ENCODE measurements around the gene RNF11. TPM values are rescaled to one million over a fixed set of nuclear protein-coding genes. Genes with fewer than 3 reads are reported as not detected.

The RNF11 gene
- total RNA-seq, 2 experiments from 2014 or later, result 26.4 to 35.5 TPM

- peaks cover 3% of the 10 kb centered on the region for H3K36me3 Mint-ChIP-seq
- CTCF ChIA-PET, result no interaction called here
- peaks cover 7% of the 10 kb centered on the region for H3K27me3 Mint-ChIP-seq
- peaks cover 38% of the 10 kb centered on the region for H3K4me1 Mint-ChIP-seq
- H3K27ac Mint-ChIP-seq, result no peak overlapping the region
- no peak for DNase-seq
- no peaks in the 10 kb centered on the region for H3K9me3 Mint-ChIP-seq (ENCODE audit: low read depth)
- no peak overlapping the region for H3K4me3 Mint-ChIP-seq
- ATAC-seq, result no peak
Measured at GRCh38 chr1:51281807-51282206, 45.7 kb downstream of the RNF11 start.

GRCh38 chr1:51282605-51283004 lies 46.5 kb downstream of the RNF11 start:
- Mint-ChIP-seq H3K4me3 (no peak overlapping the region), H3K27me3 (peaks cover 10% of the 10 kb centered on the region), H3K27ac (no peak overlapping the region), H3K9me3 (ENCODE audit: low read depth) (no peaks in the 10 kb centered on the region), H3K4me1 (peaks cover 38% of the 10 kb centered on the region), H3K36me3 (peaks cover 3% of the 10 kb centered on the region)
- no peak for ATAC-seq
- CTCF ChIA-PET, result no interaction called here
- no peak for DNase-seq

- Mint-ChIP-seq H3K4me3 (no peak overlapping the region), H3K27me3 (peaks cover 12% of the 10 kb centered on the region), H3K9me3 (ENCODE audit: low read depth) (no peaks in the 10 kb centered on the region), H3K36me3 (peaks cover 3% of the 10 kb centered on the region), H3K27ac (no peak overlapping the region), H3K4me1 (peaks cover 38% of the 10 kb centered on the region)
- CTCF ChIA-PET, result interaction anchor here (1.1 kb wide), 1 partner anchor 11 kb away, joined by 3 read pairs; no protein-coding TSS in a partner anchor
- no peak for DNase-seq
- ATAC-seq, result no peak
Measured at GRCh38 chr1:51283979-51284378, 47.9 kb downstream of the RNF11 start.

- Mint-ChIP-seq H3K4me1 (peaks cover 38% of the 10 kb centered on the region), H3K9me3 (ENCODE audit: low read depth) (no peaks in the 10 kb centered on the region), H3K27ac (no peak overlapping the region), H3K27me3 (peaks cover 16% of the 10 kb centered on the region), H3K4me3 (no peak overlapping the region), H3K36me3 (peaks cover 3% of the 10 kb centered on the region)
- CTCF ChIA-PET, result no interaction called here
- no peak for DNase-seq
- peak; percentile 20 for ATAC-seq
Measured at GRCh38 chr1:51284487-51284954, 48.4 kb downstream of the RNF11 start.

GRCh38 chr1:51285055-51285454 lies 49.0 kb downstream of the RNF11 start:
- H3K4me1 Mint-ChIP-seq, result peaks cover 38% of the 10 kb centered on the region
- DNase-seq (no peak), ATAC-seq (peak; percentile 80)
- H3K27ac Mint-ChIP-seq, result peak overlapping the region; percentile 61
- H3K9me3 Mint-ChIP-seq (ENCODE audit: low read depth), result no peaks in the 10 kb centered on the region
- H3K4me3 Mint-ChIP-seq, result peak overlapping the region; percentile 22
- CTCF ChIA-PET, result interaction anchor here (0.7 kb wide), 1 partner anchor 13 kb away, joined by 5 read pairs; no protein-coding TSS in a partner anchor
- peaks cover 3% of the 10 kb centered on the region for H3K36me3 Mint-ChIP-seq
- peaks cover 17% of the 10 kb centered on the region for H3K27me3 Mint-ChIP-seq

- Mint-ChIP-seq H3K27ac (no peak overlapping the region), H3K4me3 (no peak overlapping the region), H3K4me1 (peaks cover 29% of the 10 kb centered on the region), H3K36me3 (peaks cover 1% of the 10 kb centered on the region), H3K27me3 (peaks cover 18% of the 10 kb centered on the region), H3K9me3 (ENCODE audit: low read depth) (no peaks in the 10 kb centered on the region)
- ATAC-seq (no peak), DNase-seq (no peak)
- CTCF ChIA-PET, result interaction anchor here (2.8 kb wide), 1 partner anchor 9 kb away, joined by 16 read pairs; no protein-coding TSS in a partner anchor
Measured at GRCh38 chr1:51287966-51288365, 51.9 kb downstream of the RNF11 start.

GRCh38 chr1:51288578-51288977 lies 52.5 kb downstream of the RNF11 start:
- H3K4me1 Mint-ChIP-seq, result peaks cover 24% of the 10 kb centered on the region
- no peak overlapping the region for H3K4me3 Mint-ChIP-seq
- no peak for ATAC-seq
- no peak for DNase-seq
- no peaks in the 10 kb centered on the region for H3K9me3 Mint-ChIP-seq (ENCODE audit: low read depth)
- H3K36me3 Mint-ChIP-seq, result peaks cover 1% of the 10 kb centered on the region
- CTCF ChIA-PET, result interaction anchor here (2.8 kb wide), 1 partner anchor 8 kb away, joined by 16 read pairs; no protein-coding TSS in a partner anchor
- peaks cover 17% of the 10 kb centered on the region for H3K27me3 Mint-ChIP-seq
- H3K27ac Mint-ChIP-seq, result no peak overlapping the region

GRCh38 chr1:51289676-51290488 lies 53.8 kb downstream of the RNF11 start:
- Mint-ChIP-seq H3K9me3 (ENCODE audit: low read depth) (no peaks in the 10 kb centered on the region), H3K4me3 (no peak overlapping the region), H3K36me3 (peaks cover 1% of the 10 kb centered on the region), H3K27ac (no peak overlapping the region), H3K4me1 (peaks cover 15% of the 10 kb centered on the region), H3K27me3 (peaks cover 14% of the 10 kb centered on the region)
- ATAC-seq (no peak), DNase-seq (no peak)
- CTCF ChIA-PET, result no interaction called here

GRCh38 chr1:51290489-51290847 lies 54.4 kb downstream of the RNF11 start:
- CTCF ChIA-PET, result no interaction called here
- Mint-ChIP-seq H3K27me3 (peaks cover 17% of the 10 kb centered on the region), H3K4me1 (peaks cover 15% of the 10 kb centered on the region), H3K36me3 (no peaks in the 10 kb centered on the region), H3K9me3 (ENCODE audit: low read depth) (no peaks in the 10 kb centered on the region), H3K4me3 (no peak overlapping the region), H3K27ac (no peak overlapping the region)
- no peak for DNase-seq
- ATAC-seq, result no peak

GRCh38 chr1:51293898-51294515 lies 57.9 kb downstream of the RNF11 start:
- Mint-ChIP-seq H3K27me3 (peaks cover 9% of the 10 kb centered on the region), H3K27ac (no peak overlapping the region), H3K36me3 (no peaks in the 10 kb centered on the region), H3K4me1 (peaks cover 26% of the 10 kb centered on the region), H3K4me3 (no peak overlapping the region), H3K9me3 (ENCODE audit: low read depth) (no peaks in the 10 kb centered on the region)
- no peak for DNase-seq
- CTCF ChIA-PET, result interaction anchor here (0.8 to 3.4 kb wide), 4 partner anchors 10 to 115 kb away, joined by 3 to 41 read pairs (median 5); no protein-coding TSS in a partner anchor
- no peak for ATAC-seq

- CTCF ChIA-PET, result interaction anchor here (0.8 to 3.4 kb wide), 5 partner anchors 10 to 116 kb away, joined by 3 to 41 read pairs (median 6); partner anchors contain the start of gene RNF11
Measured at GRCh38 chr1:51294566-51295184, 58.6 kb downstream of the RNF11 start.

GRCh38 chr1:51295926-51296325 lies 59.9 kb downstream of the RNF11 start:
- ATAC-seq (no peak), DNase-seq (no peak)
- Mint-ChIP-seq H3K27ac (peak overlapping the region; percentile 71), H3K36me3 (no peaks in the 10 kb centered on the region), H3K9me3 (ENCODE audit: low read depth) (no peaks in the 10 kb centered on the region), H3K4me3 (no peak overlapping the region), H3K27me3 (peaks cover 3% of the 10 kb centered on the region), H3K4me1 (peaks cover 32% of the 10 kb centered on the region)
- CTCF ChIA-PET, result interaction anchor here (1.1 to 3.4 kb wide), 22 partner anchors 9 to 425 kb away, joined by 3 to 41 read pairs (median 6); partner anchors contain the start of genes RNF11 and TTC39A

More at GRCh38 chr1:51294566-51295184, 58.6 kb downstream of the RNF11 start:
- Mint-ChIP-seq H3K4me3 (no peak overlapping the region), H3K4me1 (peaks cover 26% of the 10 kb centered on the region), H3K27me3 (peaks cover 6% of the 10 kb centered on the region), H3K36me3 (no peaks in the 10 kb centered on the region), H3K9me3 (ENCODE audit: low read depth) (no peaks in the 10 kb centered on the region), H3K27ac (no peak overlapping the region)
- ATAC-seq (peak; percentile 22), DNase-seq (peak; percentile 56)
